ENCODE data around the gene USP33.
"Not testable (repeated sequence)": the region's sequence is repeated elsewhere in the genome, so short reads cannot be mapped to it uniquely, and the experiment has no call there.

Gene USP33

GRCh38 chr1:77670330-77670729, 89.3 kb downstream of the USP33 start:
- DNase-seq, result no peak

- DNase-seq, result no peak
These were observed 90.7 kb downstream of the USP33 start for GRCh38 chr1:77668924-77669449.

DNA sequence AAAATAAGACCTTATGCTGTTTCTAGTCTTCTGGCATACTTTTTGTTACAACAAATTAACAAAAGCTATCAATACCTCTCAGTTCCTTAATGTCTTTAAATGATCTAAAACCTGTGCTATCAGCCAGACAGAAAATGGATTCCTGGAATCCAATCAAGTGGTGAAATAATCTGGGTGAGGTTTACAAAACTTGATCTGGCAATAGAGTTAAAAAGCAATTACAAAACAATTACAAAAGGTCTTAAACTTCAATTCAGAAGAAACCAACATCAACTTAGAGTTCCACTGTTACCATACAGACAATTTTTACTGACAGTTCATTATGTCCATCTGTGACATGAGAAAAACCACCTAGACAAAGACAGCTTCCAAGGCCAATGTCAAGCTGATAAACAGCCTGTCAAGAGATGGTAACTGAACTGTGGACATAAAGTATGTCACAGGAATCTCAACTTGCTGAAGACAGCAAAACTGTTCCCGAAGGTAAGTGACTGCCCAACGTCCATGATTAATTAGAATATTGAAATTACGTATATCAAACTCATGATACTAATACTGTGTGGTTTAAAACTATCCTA, 94.6 kb downstream of the USP33 start:
- no peak for DNase-seq

- DNase-seq, result no peak
These were observed 98.0 kb downstream of the USP33 start for GRCh38 chr1:77661696-77662095.

DNA sequence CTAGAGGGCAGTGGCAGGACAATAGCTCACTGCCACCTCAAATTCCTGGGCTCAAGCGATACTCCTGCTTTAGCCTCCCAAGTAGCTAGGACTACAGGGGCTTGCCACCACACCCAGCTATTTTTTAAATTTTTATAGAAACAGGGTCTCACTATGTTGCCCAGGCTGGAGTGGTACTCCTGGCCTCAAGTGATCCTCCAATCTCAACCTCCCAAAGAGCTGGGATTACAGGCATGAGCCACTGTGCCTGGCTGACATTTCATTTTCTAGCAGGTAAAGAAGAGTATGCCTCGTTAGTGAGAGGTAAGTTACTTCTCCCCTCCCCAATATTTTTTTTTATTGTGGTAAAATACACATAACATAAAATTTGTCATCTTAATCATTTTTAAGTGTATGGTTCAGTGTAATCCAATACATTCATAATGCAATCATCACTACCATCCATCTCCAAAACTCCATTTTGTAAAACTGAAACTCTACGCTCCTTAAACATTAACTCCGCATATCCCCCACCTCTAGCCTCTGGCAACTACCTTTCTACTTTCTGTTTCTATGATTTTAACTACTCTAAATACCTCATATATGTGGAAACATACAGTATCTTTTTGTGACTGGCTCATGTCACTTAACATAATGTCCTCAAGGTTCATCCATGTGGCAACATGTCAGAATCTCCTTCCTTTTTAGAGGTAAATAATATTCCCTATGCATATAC, 99.6 kb downstream of the USP33 start:
- no peak for DNase-seq

DNA sequence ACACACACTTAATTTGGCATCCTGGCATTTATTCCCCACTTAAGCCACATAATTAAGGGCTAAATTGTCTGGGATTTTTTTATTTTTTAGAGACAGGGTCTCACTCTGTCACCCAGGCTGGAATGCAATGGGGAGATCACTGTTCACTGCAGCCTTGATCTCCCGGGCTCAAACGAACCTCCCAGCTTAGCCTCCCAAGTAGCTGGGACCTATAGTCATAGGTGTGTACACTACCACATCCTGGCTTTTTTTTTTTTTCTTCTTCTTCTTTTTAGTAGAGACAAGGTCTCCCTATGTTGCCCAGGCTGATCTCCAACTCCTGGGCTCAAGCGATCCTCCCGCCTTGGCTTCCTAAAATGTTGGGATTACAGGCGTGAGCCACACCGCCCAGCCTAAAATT, 101.4 kb downstream of the USP33 start:
- DNase-seq, result no peak

GRCh38 chr1:77655431-77655974, 104.1 kb downstream of the USP33 start:
- no peak for DNase-seq

DNA sequence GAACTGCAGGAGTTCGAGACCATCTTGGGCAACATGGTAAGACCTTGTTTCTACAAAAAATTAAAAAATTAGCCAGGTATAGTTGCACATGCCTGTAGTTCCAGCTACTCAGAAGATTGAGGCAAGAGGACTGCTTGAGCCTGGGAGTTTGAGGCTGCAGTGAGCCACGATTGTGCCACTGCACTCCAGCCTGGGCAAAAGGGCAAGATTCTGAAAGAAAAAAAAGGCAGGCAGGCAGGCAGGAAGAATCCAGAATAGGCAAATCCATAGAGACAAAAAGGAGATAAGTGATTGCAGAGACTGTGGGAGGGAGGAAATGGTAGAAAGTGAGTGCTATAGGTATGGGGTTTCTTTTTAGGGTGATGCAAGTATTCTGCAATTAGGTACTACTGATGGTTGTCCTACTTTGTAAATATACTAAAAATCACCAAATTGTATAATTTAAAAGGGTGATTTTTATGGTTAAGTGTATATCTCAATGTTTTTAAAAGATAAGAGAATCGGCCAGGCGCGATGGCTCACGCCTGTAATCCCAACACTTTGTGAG, 106.6 kb downstream of the USP33 start:
- no peak for DNase-seq

- no peak for DNase-seq
These were observed 107.4 kb downstream of the USP33 start for GRCh38 chr1:77652268-77652667.

DNA sequence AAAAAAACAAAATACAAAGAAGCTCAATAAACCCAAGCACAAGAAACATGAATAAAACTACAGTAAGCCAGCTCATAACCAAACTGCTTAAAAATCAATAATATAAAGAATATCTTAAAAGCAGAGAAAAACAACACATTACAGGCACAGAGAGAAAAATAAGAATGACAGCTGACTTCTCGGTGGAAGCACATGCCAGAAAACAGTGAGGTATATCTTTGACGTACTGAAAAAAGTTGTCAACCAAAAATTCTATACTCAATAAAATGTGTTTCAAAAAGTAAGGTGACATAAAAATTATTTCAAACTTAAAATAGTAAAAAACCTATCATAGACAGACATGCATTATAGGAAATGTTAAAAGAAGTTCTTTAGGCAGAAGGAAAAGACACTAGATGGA, 110.5 kb downstream of the USP33 start:
- DNase-seq, result no peak

DNA sequence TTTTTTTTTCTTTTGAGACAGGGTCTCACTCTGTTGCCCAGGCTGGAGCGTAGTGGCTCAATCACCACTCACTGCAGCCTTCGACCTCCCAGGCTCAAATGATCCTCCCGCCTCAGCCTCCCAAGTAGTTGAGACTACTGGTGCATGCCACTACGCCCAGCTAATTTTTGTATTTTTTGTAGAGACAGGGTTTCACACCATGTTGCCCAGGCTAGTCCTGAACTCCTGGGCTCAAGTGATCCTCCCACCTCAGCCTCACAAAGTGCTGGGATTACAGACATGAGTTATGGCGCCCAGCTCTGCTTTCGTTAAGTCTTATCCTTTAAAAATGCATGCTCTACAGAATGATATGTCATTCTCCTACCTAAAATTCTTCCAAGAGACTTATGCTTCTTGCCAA, 113.4 kb downstream of the USP33 start:
- DNase-seq, result not testable (repeated sequence)
